ENCODE measurements around the gene PDGFB. TPM values are rescaled to one million over a fixed set of nuclear protein-coding genes. Genes with fewer than 3 reads are reported as not detected.

Gene PDGFB
- total RNA-seq, 1 experiment from 2014 or later = 20.9 TPM

DNA sequence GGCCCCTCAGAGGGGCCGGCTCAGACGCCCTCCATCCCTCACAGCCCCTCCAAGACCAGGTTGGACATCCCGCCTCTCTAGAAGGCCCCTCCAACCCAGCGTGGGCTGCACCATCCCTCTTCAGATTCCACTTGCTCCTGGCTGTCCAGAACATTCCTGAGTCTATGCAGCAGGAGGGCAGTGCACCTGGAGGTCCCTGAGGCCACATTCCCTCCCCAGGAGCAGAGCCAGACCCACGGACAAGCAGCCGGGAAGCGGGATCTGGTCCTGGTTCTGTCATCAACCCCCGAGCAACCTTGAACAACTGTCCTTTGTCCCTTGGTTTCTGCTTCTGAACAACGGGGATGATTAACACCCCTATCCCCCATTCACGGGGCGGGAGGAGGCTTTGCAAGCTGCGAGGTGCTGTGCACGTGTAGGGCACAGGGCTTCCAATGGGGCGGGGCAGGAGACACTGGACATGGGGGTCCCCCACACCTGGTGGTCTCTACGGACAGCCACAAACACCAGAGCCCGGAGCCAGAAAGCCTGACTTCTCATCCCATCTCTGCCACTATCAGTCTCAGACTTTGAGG, 13.2 kb upstream of the PDGFB start:
- DNase-seq (ENCODE audit: low read depth) = no peak
- in situ Hi-C loops (cut with HindIII; ENCODE audit: low pct_unique_long_range_greater_than_20kb, low sequenced_read_pairs) = no loop called here

DNA sequence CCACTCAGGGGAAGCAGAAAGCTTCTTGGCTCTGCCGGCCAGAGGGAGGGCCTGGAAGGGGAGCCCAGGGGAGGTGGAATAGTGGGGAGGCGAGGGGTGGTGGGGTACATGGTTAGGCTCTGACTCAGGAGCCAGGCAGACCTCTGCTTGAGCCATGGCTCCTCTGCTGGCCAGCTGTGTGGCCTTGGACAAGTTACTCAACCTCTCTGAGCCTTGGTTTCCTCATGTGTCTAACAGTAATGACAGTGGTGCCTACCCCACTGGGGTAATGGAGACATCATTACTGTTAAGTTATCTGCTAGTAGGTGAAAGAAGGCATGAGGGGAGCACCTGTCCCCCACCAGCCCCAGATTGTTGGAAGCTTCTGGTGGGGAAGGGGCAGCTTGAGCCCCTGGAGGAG, 12.2 kb upstream of the PDGFB start:
- DNase-seq (ENCODE audit: low read depth) = no peak
- in situ Hi-C loops (cut with HindIII; ENCODE audit: low pct_unique_long_range_greater_than_20kb, low sequenced_read_pairs) = no loop called here

DNA sequence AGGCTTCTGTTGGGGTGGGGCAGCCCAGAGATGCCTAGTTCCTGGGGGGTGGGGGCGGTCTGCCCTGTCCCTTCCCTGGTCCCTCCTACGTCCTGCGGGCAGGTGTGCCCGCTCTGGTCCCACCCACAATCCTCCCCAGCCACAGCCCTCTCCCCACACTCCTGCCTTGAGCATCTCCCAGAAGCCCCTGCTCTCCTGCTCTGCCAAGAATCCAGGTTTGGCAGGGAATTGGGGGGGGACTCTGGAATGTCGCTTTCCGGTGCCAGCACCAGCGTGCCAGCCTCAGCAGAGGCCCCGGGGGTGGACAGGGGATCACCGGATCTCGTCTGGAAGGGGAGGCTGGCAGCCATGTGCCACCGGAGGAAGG, 11.4 kb upstream of the PDGFB start:
- in situ Hi-C loops (cut with HindIII; ENCODE audit: low pct_unique_long_range_greater_than_20kb, low sequenced_read_pairs) = no loop called here
- DNase-seq (ENCODE audit: low read depth) = no peak

DNA sequence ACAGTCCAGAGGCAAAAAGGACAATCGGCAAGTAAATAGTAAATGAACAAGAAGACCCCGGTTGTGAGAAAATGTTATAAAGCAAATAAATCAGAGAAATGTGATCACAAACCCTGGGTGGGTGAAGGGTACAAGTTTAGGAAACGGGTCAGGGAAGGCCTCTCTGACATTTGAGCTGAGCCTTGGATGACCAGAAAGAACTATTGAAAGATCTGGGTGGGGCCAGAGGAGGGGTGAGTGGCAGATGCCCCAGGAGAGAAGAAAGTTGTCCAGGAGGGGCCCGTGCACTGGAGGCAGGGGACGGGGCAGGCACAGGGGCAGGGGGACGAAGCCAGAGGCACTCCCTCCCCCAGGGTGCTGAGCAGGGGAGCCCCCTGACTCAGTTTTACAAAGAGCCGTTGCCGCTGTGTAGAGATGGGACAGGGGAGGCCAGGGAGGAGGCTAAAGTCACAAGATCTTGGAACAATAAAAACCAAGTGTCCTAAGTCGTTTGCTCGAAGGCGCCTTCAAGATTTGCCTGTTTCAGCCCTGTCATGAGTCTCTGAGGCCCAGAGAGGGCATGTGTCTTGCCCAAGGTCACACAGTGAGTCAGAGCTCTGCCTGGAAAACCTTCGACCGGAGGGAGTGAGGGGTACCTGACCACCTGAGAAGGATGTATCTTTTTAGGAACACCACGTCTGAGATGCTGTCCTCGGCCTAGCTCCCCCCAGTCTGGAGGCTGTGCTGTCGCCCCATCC, 10.8 kb upstream of the PDGFB start:
- DNase-seq (ENCODE audit: low read depth) = no peak
- in situ Hi-C loops (cut with HindIII; ENCODE audit: low pct_unique_long_range_greater_than_20kb, low sequenced_read_pairs) = no loop called here

DNA sequence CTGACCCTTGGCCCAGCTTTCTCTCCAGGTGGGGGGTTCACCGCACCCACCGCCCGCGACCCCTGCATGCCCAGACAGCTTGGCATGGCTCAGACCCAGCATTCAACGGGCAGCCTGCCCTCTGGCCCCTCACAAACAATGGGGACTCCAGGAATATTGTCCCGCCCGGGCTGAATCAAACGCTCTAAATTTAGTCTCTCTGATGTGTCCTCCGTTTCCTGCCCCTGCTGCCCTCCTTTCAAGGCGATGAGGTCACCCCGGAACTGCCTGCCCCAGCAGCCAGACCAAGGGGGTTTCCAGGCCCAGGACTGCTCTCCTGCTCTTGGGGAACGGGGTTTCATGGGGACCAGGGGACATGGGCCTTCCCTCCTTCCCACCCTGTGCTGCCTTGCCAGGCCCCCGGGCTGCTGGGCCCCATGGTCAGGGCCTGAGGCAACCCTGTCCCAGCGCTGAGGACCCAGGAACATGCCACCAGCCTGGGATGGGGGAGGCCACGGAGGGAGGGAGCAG, 10.1 kb upstream of the PDGFB start:
- no peak for DNase-seq (ENCODE audit: low read depth)
- in situ Hi-C loops (cut with HindIII; ENCODE audit: low pct_unique_long_range_greater_than_20kb, low sequenced_read_pairs) = no loop called here

DNA sequence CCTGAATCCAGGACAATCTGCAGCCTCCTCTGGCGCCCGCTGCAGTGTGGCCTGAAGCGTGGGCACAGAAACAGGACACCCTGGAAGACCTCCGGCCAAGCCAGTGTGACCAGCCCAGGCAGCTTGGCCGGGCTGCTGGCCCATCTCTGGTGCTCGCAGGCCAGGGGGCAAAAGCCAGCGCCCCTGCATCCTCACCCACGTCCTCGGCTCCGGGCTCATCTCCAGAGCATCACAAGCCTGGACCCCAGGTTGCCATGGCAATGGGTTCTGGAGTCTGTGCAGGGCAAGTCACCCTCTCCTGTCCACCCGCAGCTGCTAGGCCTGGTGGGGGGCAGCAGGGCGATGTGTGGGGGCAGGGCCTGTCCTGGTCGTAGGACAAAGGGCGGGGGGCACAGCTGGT, 9.3 kb upstream of the PDGFB start:
- DNase-seq (ENCODE audit: low read depth) = no peak
- in situ Hi-C loops (cut with HindIII; ENCODE audit: low pct_unique_long_range_greater_than_20kb, low sequenced_read_pairs) = no loop called here

DNA sequence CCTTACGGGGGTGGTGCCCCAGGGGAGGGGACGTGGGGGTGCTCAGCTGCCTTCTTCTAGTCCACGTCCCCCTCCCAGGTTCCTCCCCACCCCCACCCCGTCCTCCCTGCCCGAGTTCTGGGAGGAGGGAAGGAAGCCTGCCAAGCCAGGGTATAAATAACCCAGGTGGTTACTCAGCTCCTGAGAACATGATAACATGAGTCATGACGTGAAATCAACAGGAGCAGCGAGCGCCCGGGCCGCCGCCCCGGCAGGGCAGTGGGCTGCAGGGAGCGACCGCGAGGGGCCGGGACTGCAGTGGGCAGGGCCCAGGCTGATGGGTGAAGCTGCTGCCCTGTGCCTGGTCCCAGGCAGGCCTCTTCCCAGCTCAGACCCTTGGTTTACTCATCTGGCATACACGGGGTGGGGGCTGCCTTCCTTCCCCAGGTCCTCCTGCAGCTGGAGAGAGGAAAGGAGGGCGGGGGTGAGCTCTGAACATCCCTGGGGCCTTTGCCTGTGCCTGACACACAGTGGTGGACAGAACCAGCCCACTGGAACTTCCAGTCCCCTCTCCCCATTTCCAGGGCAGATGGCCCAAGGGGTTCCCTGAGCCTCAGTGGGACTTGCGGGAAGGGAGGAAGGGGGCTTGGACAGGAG, 8.8 kb upstream of the PDGFB start:
- DNase-seq (ENCODE audit: low read depth) = peak; percentile 79
- in situ Hi-C loops (cut with HindIII; ENCODE audit: low pct_unique_long_range_greater_than_20kb, low sequenced_read_pairs) = no loop called here

DNA sequence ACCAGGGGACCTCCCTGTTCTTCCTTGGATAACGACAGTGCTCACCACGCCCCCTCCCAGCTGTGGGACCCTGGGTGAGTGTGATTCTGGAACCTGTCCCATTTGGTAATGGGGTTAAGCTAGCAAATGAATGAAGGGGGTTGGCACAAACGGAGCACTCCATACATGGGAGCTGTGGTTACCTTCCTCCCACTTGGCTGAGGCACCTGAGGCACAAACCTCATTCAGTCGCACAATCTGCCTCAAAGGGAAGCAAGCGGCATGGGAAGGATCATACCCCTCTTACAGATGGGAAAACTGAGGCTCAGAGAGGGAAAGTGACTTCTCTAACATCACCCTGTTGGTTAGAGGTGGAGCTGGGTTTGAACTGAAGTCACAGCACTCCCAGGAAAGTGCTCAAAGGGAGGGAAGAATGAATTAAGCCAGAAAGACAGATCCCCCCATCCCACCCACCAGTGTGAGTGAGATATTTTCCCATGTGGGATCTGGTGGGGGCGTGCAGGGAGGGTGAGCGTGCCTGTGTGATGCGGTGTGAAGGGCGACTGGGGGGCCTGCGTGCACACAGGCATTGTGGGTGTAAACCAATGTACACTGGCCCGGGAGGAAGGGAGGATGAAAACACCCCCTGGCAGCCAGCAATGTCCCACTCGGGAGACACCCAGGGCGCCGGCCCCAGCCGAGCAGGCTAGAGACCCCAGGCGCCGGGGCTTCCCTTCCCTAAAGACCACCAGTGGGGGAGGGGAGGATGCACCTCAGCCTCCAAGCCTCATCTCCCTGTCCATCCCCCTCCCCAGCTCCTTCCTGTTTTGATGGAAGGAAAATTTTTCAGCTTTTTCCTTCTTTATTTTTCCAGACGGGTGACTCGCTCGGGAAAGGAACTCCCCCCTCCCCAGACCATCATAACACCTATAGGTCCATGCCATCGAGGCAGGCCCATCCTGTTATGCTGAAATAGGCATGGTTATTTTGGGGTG, 8.0 kb upstream of the PDGFB start:
- in situ Hi-C loops (cut with HindIII; ENCODE audit: low pct_unique_long_range_greater_than_20kb, low sequenced_read_pairs) = no loop called here
- peak; percentile 60 for DNase-seq (ENCODE audit: low read depth)

DNA sequence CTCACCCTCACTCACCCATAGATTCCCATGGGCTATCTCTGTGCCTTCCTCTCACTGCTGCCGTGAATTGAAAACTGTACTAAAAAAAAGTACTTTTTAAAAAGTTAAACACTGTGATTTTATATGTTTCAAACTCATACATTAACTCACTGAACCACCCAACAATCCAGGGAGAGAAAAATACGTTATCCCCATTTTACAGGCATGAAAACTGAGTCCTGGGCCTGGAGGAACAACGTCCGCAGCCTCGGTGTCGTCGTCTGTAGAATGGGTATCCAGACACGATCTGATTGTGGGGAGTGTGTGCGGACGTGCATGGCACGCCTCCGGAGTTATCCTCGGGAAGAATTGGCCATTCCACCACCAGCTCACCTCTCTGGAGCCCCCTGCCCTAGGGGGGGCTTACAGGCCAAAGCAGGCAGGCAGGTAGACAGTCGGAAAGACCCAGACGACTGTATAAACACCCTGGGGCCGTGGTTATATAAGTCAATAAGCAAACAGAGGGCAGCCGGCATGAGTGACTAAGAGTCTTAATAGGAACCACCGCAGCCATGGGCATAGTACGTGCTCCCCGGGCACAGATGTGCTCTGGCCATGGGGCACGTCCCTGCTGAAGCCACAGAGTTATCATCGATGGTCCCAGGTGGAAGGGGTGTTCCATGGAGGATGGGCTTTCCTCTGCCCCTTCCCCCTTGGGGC, 7.1 kb upstream of the PDGFB start:
- in situ Hi-C loops (cut with HindIII; ENCODE audit: low pct_unique_long_range_greater_than_20kb, low sequenced_read_pairs) = no loop called here
- peak; percentile 76 for DNase-seq (ENCODE audit: low read depth)

DNA sequence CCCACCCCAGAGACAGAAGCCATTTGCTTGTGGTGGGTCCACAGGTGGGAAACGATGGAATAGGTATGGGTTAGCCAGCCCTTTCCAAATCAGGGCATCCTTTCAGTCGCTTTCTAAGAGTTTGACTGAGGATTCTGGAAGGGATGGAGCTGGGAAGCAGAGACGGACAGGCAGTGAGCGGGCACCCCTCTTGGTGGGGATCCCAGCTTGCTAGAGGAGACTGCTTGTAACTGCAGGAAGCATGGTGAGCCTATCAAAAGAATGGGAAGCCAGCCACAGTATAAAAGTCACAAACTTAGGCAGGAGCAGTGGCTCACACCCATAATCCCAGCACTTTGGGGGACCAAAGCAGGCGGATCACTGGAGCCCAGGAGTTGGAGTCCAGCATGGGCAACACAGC, 6.1 kb upstream of the PDGFB start:
- in situ Hi-C loops (cut with HindIII; ENCODE audit: low pct_unique_long_range_greater_than_20kb, low sequenced_read_pairs) = no loop called here
- no peak for DNase-seq (ENCODE audit: low read depth)

DNA sequence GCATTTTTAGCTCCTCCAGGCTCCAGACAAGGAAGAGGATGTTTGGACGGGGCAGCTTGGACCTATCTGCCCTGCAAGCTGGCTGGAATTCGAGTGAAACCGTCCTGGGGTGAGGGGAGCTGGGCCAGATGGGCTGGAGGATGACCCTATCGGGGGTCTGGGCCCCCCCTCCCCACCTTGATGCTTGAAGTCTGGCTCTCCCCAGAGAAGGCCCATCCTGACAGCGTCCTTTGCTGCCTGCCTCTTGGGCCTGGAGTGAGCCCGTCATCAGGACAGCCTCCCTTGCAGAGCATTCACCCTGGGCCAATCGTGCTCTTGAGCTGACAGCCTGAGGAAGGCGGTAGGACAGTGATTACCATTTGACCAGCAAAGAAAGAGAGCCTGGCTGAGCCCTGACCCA, 5.3 kb upstream of the PDGFB start:
- in situ Hi-C loops (cut with HindIII; ENCODE audit: low pct_unique_long_range_greater_than_20kb, low sequenced_read_pairs) = no loop called here
- DNase-seq (ENCODE audit: low read depth) = no peak

DNA sequence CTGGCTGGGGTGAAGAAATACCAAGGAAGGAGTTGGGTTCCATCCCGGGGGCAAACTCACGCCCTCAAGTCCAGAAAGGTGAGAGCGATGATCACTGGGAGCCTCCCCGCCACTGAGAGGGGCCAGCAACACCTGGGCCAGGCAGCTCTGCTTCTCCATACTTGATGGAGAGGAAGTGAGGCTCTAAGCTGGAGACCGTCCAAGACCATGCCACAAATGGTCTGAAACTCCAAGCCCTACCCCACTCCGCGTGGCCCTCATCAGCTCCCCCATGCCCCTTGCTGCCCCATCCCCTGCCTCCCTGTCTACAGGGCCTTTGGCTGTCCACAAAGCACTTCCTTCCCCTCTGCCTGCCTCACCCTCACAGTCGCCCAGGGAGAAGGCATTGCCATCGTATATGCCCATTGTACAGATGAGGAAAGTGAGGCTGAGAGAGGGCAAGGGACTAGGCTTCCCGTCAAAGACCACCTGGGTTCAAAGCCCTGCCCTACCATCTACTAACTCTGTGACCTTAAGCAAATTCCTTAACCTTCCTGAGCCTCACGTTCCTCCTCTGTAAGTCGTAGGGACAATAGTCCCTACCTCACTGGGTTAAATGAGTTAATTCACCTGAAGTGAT, 4.4 kb upstream of the PDGFB start:
- DNase-seq (ENCODE audit: low read depth) = no peak
- in situ Hi-C loops (cut with HindIII; ENCODE audit: low pct_unique_long_range_greater_than_20kb, low sequenced_read_pairs) = no loop called here

DNA sequence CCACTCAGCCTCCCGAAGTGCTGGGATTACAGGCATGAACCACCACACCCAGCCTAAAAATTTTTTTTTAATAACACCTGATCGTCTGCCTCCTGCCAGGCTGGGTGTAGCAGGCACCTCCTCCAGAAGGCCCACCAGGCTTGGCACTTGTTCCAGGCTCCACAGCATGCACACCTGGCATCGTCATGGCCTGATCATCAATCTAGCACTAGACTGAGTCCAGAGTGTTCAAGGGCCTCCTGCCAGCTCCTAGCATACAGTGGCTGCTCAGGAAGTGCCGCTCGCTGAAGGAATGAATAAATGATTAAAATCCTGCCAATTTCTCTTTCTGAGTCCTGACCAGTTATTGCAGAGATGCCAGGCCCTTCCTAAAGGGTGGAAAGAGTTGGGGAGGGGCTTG, 3.5 kb upstream of the PDGFB start:
- DNase-seq (ENCODE audit: low read depth) = no peak
- in situ Hi-C loops (cut with HindIII; ENCODE audit: low pct_unique_long_range_greater_than_20kb, low sequenced_read_pairs) = no loop called here

DNA sequence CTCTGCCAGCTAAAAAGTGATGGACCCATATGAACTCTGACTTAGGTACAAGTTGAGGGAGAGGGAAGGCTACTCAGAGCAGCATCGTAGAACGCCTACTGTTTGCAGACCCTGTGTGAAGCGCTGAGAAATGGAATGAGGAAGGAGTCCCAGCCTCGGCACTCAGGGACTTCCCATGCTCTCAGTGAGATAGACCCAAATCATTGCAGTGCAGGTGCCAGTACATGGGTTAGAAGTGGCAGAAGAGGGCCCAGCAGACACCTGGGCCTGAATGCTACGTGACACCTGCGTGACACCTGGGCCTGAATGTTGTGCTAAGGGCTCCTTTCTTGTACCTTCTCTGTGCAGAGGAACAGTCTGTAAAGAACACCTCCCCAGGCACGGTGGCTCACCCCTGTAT, 2.6 kb upstream of the PDGFB start:
- no peak for DNase-seq (ENCODE audit: low read depth)
- in situ Hi-C loops (cut with HindIII; ENCODE audit: low pct_unique_long_range_greater_than_20kb, low sequenced_read_pairs) = no loop called here

DNA sequence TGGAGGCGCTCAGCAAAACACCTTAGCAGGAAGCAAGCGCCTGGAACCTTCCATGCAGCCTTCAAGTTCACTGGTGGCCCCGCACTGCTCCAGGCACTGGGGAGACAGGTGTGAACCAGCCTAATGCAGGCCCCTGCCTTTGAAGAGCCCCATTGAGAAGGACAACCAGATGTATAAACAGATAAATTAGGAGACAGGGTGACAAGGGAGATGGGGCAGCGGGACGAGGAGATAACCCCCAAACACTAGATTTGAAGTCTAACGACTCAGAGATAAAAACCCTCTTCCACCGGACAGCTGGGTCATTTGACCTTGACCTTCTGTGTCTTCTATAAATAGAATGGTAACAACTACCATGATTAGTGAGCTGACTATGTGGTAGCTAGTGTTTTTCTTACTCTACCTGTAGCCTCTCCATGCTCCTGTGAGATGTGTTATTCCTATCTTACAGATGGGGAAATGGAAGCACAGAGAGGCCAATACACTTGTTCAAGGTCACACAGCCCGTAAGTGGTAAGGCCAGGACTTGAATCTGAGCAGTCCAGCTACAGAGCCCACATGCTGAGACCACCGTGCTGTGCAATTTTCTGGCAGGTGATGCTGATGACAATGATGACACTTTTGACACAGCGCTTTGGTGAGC, 2.0 kb upstream of the PDGFB start:
- in situ Hi-C loops (cut with HindIII; ENCODE audit: low pct_unique_long_range_greater_than_20kb, low sequenced_read_pairs) = no loop called here
- no peak for DNase-seq (ENCODE audit: low read depth)

DNA sequence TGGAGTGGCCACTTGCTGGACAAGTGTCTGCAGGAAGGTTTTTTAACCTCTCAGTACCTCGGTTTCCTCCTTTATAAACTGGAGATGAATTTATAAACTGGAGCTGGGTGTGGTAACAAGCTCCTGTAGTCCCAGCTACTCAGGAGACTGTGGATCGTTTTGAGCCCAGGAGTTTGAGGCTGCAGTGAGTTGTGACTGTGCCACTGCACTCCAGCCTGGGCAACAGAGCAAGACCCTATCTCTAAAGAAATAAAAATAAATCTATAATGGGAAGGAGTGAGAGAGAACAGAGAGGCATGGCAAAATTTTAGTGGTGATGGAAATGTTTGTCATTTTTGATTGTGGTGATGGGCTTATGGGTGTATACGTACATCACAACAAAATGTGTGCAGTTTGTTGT, 1.4 kb upstream of the PDGFB start:
- in situ Hi-C loops (cut with HindIII; ENCODE audit: low pct_unique_long_range_greater_than_20kb, low sequenced_read_pairs) = no loop called here
- DNase-seq (ENCODE audit: low read depth) = no peak

Measured in Caki2 (cell line).